ENCODE measurements around the gene ITPKC.

- TF ChIP-seq CTCF (conservative IDR thresholded peaks at IDR 0.05; ENCODE audit: low read depth in 2 of 2) (no peak), JUNB (IDR thresholded peaks at IDR 0.05; ENCODE audit: unreplicated experiment) (no peak), EZH2phosphoT487 (IDR thresholded peaks at IDR 0.05; ENCODE audit: unreplicated experiment) (no peak)
Observed at GRCh38 chr19:40735013-40735771, 18.3 kb downstream of the ITPKC start.

Measured in GM23338 (cell line).